T-helper 2 cell treated with Interferon-gamma antibody and Interleukin-4, amounts not matched to agents 100 ng/mL and 5 ng/mL, for 36 hours (primary cell): ENCODE measurements around the gene PIK3CG. TPM values are rescaled to one million over a fixed set of nuclear protein-coding genes. Genes with fewer than 3 reads are reported as not detected.

Experiments used
- intact Hi-C: fragments of 100-400 bp; cut with micrococcal nuclease; formaldehyde crosslinking; loops from one replicate; pipeline ENCODE4 v1.15.1; 2023
- total RNA-seq: library from RNA; stranded (reverse); gene quantifications from 2 replicates; pipeline ENCODE4 v1.2.3, GENCODE V29; 2022

PIK3CG gene
- total RNA-seq, 1 donor from 2014 or later = 36.8 TPM

- intact Hi-C loops = no loop called here
Observed at GRCh38 chr7:106858618-106859532, 6.2 kb upstream of the PIK3CG start.

- intact Hi-C loops = loop anchor here (10.0 kb wide), 2 partner anchors 182 to 882 kb away; partner anchors contain the start of genes CBLL1 and PRKAR2B
Observed at GRCh38 chr7:106862317-106863089, 2.6 kb upstream of the PIK3CG start.

DNA sequence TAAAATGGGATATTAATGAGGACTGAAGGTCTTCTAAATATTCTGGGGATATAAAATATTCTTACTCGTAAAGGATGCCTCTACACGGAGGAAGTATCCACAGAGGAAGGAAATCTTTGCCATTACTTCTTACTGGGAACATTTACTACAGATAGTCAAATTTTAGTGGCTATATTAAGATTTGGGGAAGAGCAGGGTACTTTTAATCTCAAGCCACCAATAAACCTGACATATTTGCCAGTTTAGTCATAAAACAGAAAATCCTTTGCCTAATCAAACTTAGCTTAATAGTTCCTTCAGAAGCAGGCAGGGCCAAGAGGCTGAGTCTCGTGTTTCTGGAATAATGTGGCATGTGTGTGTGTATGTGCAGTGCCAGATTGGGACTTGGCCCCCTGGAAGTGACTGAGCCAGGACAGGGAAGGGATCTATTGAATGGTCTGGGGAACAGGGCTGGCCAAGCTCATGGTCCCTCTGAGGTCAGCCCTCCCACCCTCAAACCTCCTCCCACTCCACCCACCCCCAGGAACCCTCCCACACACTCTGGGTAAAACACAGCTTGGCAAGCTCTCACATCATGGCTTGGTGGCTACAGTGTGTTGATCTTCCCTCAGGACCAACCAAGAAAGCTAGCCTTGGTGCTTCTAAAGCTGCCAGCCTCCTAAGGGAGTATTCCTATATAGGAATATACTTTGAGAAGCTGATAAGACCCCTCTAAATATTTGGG, 1.6 kb upstream of the PIK3CG start:
- intact Hi-C loops = loop anchor here (10.0 kb wide), 2 partner anchors 181 to 881 kb away; partner anchors contain the start of genes CBLL1 and PRKAR2B

- intact Hi-C loops = loop anchor here (1.0 to 10.0 kb wide), 11 partner anchors 72 to 1056 kb away; partner anchors contain the start of genes CBLL1 and PRKAR2B
Observed at GRCh38 chr7:106864298-106865081, 592 bp upstream of the PIK3CG start.

GRCh38 chr7:106866298-106867281, 1.5 kb downstream of the PIK3CG start:
- intact Hi-C loops = loop anchor here (5.0 to 10.0 kb wide), 5 partner anchors 74 to 878 kb away; partner anchors contain the start of genes CBLL1 and PRKAR2B

GRCh38 chr7:106867641-106868351, 2.7 kb downstream of the PIK3CG start:
- intact Hi-C loops = loop anchor here (5.0 to 10.0 kb wide), 5 partner anchors 75 to 877 kb away; partner anchors contain the start of genes CBLL1 and PRKAR2B

DNA sequence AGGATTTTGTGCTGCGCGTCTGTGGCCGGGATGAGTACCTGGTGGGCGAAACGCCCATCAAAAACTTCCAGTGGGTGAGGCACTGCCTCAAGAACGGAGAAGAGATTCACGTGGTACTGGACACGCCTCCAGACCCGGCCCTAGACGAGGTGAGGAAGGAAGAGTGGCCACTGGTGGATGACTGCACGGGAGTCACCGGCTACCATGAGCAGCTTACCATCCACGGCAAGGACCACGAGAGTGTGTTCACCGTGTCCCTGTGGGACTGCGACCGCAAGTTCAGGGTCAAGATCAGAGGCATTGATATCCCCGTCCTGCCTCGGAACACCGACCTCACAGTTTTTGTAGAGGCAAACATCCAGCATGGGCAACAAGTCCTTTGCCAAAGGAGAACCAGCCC, 3.3 kb downstream of the PIK3CG start:
- intact Hi-C loops = loop anchor here (5.0 to 10.0 kb wide), 5 partner anchors 76 to 876 kb away; partner anchors contain the start of genes CBLL1 and PRKAR2B

GRCh38 chr7:106869954-106870353, 4.9 kb downstream of the PIK3CG start:
- intact Hi-C loops = loop anchor here (5.0 to 10.0 kb wide), 5 partner anchors 78 to 875 kb away; partner anchors contain the start of genes CBLL1 and PRKAR2B

GRCh38 chr7:106870528-106870927, 5.4 kb downstream of the PIK3CG start:
- intact Hi-C loops = no loop called here

DNA sequence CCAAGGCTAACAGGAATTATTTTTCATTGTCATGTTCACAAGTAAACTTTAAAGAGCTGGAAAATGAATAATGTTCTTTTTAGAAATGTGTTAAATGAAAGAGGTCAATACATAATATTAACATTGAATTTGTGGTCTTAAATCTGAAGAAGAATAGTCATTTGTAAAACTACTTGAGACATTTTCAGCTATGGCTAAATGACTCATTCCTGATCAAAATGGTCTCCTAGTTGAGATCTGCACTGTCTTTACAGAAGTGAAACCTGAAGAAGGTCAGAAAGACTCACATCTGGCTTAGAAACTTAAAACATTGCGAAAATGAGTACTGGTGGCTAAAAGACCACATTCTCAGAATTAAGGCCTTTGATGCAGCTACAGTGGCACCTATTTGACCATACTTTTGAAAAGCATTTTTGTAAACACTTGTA, 5.9 kb downstream of the PIK3CG start:
- intact Hi-C loops = no loop called here

- intact Hi-C loops = no loop called here
Observed at GRCh38 chr7:106871793-106872571, 6.9 kb downstream of the PIK3CG start.

DNA sequence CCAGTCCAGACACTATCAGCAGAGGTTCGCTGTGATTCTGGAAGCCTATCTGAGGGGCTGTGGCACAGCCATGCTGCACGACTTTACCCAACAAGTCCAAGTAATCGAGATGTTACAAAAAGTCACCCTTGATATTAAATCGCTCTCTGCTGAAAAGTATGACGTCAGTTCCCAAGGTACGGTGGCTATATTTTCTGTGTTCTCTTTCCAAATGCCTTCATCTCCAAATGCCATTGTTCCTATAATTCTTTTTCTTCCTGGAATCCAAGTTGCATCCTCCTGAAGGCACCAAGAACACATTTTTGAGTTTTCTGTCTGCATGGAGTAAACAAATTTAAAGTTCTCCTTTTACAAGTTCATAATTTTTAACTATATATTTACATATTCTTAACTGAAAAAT, 7.7 kb downstream of the PIK3CG start:
- intact Hi-C loops = no loop called here

- intact Hi-C loops = no loop called here
Observed at GRCh38 chr7:106874076-106874475, 9.0 kb downstream of the PIK3CG start.

DNA sequence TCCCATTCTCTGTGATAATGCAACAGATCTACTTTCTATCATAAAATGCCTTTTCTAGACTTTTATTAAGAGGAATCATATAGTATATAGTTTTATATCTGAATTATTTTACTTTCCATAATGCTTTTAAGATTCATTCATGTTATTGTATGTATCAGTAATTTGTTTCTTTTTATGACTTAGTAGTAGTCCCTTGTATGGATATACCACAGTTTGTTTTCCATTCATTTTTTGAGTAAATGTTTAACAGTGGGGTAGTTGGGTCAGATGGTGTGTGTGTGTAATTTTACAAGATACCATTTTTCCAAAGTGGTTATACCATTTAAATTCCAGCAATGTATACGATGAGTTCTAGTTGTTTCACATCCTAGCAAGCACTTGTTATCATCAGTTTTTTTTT, 10.4 kb downstream of the PIK3CG start:
- intact Hi-C loops = no loop called here

DNA sequence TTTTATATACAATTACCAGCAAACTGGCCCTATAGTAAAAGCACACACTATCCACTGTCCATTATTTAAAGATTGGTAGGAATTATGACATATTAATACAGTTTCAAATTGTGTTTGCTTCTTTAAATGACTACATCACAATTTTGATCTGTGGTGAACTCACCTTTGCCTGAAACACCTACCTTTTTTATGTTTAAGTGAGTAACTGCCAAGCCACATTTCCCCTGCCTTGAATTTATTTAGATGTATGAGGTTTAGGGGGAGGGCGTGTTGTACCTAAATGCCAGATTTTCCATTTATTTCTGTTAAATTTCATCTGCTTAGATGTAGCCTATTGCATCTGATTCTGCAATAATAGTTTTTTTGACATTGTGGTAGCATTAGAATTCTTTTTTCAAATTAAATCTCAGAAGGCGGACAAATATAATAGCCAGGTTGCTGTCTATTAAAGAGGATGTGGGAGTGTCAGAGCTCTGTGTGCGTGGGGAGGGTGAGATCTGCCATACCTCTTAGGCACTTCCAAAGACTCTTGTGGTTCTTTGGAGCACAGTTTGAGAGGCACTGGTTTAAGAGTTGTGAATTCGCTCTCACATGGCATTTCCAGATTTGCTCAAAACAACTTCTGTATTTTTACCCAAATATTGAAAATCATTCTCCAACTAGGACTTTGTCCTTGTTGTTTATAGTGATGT, 13.8 kb downstream of the PIK3CG start:
- intact Hi-C loops = no loop called here

- intact Hi-C loops = no loop called here
Observed at GRCh38 chr7:106881984-106882383, 16.9 kb downstream of the PIK3CG start.
